HPDE6-E6E7 (cell line): ENCODE data around the gene L3MBTL4.
"Not testable (repeated sequence)": the region's sequence is repeated elsewhere in the genome, so short reads cannot be mapped to it uniquely, and the experiment has no call there.

ENCODE experiments used
- DNase-seq: peaks from one replicate; pipeline ENCODE4 v3.0.0; 2011; ENCODE audit warnings: missing footprints; ENCODE audit errors: extremely low spot score

Gene L3MBTL4

GRCh38 chr18:6107794-6108193, 306.9 kb downstream of the L3MBTL4 start:
- DNase-seq: no peak

- DNase-seq: no peak
Observed at GRCh38 chr18:6106091-6106685, 308.5 kb downstream of the L3MBTL4 start.

- DNase-seq: no peak
Observed at GRCh38 chr18:6103741-6104140, 311.0 kb downstream of the L3MBTL4 start.

GRCh38 chr18:6096730-6097129, 318.0 kb downstream of the L3MBTL4 start:
- no peak for DNase-seq

- DNase-seq: no peak
Observed at GRCh38 chr18:6088432-6088831, 326.3 kb downstream of the L3MBTL4 start.

- no peak for DNase-seq
Observed at GRCh38 chr18:6086731-6087130, 328.0 kb downstream of the L3MBTL4 start.

- no peak for DNase-seq
Observed at GRCh38 chr18:6079406-6079805, 335.3 kb downstream of the L3MBTL4 start.

- DNase-seq: no peak
Observed at GRCh38 chr18:6078877-6079276, 335.8 kb downstream of the L3MBTL4 start.

- not testable (repeated sequence) for DNase-seq
Observed at GRCh38 chr18:6072423-6072822, 342.3 kb downstream of the L3MBTL4 start.

GRCh38 chr18:6069539-6069938, 345.2 kb downstream of the L3MBTL4 start:
- no peak for DNase-seq

- DNase-seq: no peak
Observed at GRCh38 chr18:6069103-6069502, 345.6 kb downstream of the L3MBTL4 start.

GRCh38 chr18:6060149-6060548, 354.6 kb downstream of the L3MBTL4 start:
- no peak for DNase-seq

- DNase-seq: no peak
Observed at GRCh38 chr18:6059551-6059950, 355.2 kb downstream of the L3MBTL4 start.

- DNase-seq: no peak
Observed at GRCh38 chr18:6058941-6059340, 355.8 kb downstream of the L3MBTL4 start.

GRCh38 chr18:6057604-6058003, 357.1 kb downstream of the L3MBTL4 start:
- no peak for DNase-seq

- DNase-seq: no peak
Observed at GRCh38 chr18:6056171-6056910, 358.4 kb downstream of the L3MBTL4 start.

- DNase-seq: no peak
Observed at GRCh38 chr18:6055711-6056110, 359.0 kb downstream of the L3MBTL4 start.

GRCh38 chr18:6054256-6054842, 360.4 kb downstream of the L3MBTL4 start:
- DNase-seq: no peak

GRCh38 chr18:6052449-6052913, 362.2 kb downstream of the L3MBTL4 start:
- DNase-seq: no peak

GRCh38 chr18:6047596-6047995, 367.1 kb downstream of the L3MBTL4 start:
- DNase-seq: not testable (repeated sequence)

- no peak for DNase-seq
Observed at GRCh38 chr18:6044773-6045172, 369.9 kb downstream of the L3MBTL4 start.

GRCh38 chr18:6044319-6044718, 370.4 kb downstream of the L3MBTL4 start:
- no peak for DNase-seq

- DNase-seq: no peak
Observed at GRCh38 chr18:6039055-6039454, 375.7 kb downstream of the L3MBTL4 start.
